H4 (cell line): Measurements from ENCODE around the gene TSR2. TPM values are rescaled to one million over a fixed set of nuclear protein-coding genes. Genes with fewer than 3 reads are reported as not detected.
"Not testable (repeated sequence)": the region's sequence is repeated elsewhere in the genome, so short reads cannot be mapped to it uniquely, and the experiment has no call there.

Source experiments
- DNase-seq: peaks from one replicate; pipeline ENCODE4 v3.0.0-alpha.2; 2015; ENCODE audit warnings: low spot score
- total RNA-seq: library from RNA; depleted of rRNA; stranded (reverse); fragments of >200 nt; shearing (Covaris generic); gene quantifications from 2 replicates; pipeline ENCODE4 v1.2.3, GENCODE V29; 2014; rRNA removed

Gene TSR2
- total RNA-seq, 1 experiment from 2014 or later = 27.4 TPM

- DNase-seq = peak; percentile 21
Observed at GRCh38 chrX:54473993-54474859, 34.0 kb downstream of the TSR2 start.

GRCh38 chrX:54479136-54480111 lies 39.2 kb downstream of the TSR2 start:
- DNase-seq = no peak

GRCh38 chrX:54482839-54483593 lies 42.8 kb downstream of the TSR2 start:
- DNase-seq = no peak

- DNase-seq = no peak
Observed at GRCh38 chrX:54483946-54484345, 43.7 kb downstream of the TSR2 start.

GRCh38 chrX:54484666-54485065 lies 44.5 kb downstream of the TSR2 start:
- no peak for DNase-seq

GRCh38 chrX:54489819-54490218 lies 49.6 kb downstream of the TSR2 start:
- DNase-seq = not testable (repeated sequence)

GRCh38 chrX:54492340-54492739 lies 52.1 kb downstream of the TSR2 start:
- no peak for DNase-seq

- no peak for DNase-seq
Observed at GRCh38 chrX:54494166-54494988, 54.2 kb downstream of the TSR2 start.

Other genes starting within 250 kb of the TSR2 start
- gene WNK3, start 82.4 kb upstream of the TSR2 start, total RNA-seq = 0.37 and 0.58 TPM in 2 replicates
- gene FGD1, start 55.8 kb downstream of the TSR2 start, total RNA-seq = 2.6 and 4.1 TPM in 2 replicates
- gene GNL3L, start 89.8 kb downstream of the TSR2 start, total RNA-seq = 41.2 and 42.2 TPM in 2 replicates